Fibroblast of skin of right quadriceps (primary cell): ENCODE measurements around the gene PXT1.

Source experiments
- DNase-seq: peaks from one replicate; pipeline ENCODE4 v3.0.0-alpha.2; 2013

PXT1 gene

DNA sequence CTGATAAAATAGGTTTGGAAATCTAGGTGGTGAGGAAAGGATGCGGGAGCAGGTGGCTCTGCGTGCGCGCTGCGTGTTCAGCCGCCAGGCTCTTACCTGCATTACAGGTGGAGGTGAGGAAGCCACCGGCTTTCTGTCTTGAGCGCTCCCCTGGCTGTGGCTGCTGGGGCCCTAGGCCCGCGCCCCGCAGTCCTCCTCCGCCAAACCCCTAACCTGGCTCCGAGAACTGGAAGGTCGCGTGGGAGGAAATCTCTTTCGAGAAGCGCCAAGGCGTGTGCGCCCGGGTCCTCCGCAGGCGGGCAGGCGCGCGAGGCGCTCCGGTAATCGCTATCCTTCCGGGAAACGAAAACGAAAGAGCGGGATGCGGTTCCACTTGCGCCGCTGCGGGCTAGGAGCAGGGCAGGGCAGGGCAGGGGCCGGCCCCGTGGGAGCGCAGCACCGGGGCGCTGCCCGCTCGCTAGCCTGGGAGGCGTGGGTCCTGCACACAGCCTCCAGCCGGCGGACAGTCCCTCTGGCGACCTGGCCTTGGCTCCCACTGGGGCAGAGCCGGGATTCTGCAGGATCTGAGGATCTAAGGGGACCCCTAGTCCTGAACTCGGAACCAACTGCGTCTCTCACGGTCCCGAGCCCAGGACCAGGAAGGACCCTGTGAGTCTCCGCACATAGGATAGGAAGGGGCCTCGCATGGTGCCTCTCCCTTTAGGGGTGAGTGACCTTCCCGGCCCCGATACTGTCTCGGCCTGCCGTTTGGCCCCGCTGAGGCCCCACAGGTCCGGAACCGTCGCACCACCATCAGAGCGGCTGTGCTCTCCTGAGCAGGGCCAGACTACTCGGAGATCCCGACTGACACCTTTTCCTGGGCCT, 55.0 kb downstream of the PXT1 start, which contains the start of gene ETV7:
TSS of gene ETV7 (minus strand) at position 230 of the 864 bp plus-strand sequence. CDS start at position 102, 128 bp downstream.
- no peak for DNase-seq

DNA sequence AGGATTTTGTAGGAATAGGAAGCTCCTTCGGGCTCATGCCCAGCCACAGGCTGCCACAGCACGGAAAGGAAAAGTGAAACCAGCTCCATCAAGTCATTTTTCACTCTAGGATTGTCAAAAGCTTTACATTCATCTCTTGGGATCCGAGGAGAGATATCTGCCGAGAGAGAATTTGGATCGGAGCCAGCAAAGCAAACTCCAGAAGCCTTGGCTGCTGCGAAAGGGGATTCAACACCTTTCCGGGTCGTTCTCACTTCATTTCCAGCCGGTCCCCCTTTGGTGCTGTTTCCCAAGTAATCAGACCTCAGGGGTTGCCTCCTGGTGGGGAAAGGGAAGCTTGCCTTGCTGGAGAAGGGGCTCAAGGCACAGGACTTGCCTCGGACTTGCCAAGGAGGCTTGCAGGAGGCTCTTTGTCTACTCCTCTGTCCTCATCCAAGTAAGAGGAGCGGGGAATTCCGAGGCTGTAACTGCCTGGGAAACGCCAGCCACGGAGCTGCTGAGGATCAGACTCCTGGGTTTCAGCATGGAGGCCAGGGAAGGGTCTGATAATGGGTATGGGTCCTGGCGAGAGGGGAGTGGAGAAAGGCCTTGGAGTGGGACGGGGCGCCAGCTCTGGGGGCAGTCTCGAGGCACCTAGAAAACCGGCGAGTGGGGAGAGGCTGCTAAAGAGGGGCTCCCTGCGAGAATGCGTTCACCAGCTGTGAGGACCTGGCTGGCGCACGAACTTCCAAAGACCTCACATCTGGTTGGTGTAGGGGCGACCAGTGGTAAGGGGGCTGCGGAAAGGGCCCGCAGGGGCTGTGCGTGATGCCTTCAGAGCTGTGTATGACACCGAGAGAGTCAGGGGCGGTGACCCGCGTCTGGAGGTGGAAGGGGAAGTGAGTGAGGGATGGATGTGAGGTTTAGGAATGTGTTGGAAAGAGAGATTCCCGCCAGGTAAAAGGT, 55.9 kb downstream of the PXT1 start:
- DNase-seq = peak; percentile 35

DNA sequence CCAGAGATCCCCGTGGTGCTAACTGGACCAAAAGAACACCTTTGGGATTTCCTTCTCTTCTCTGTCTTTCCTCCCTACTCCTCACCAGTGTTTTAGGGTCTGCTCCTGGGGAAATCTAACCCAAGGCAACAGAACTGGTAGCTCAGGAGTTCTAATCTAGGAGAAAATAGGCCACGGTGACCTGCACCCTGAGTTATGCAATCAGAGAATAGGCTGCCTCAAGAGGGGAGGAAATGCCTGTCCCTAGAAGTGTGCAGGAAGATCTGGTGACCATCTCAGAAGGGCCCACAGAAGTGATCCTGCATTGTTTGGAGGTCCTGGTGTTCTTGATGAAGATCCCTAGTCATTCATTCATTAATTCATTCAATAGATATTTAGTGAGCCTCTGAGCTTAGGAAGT, 58.6 kb downstream of the PXT1 start:
- DNase-seq = no peak

DNA sequence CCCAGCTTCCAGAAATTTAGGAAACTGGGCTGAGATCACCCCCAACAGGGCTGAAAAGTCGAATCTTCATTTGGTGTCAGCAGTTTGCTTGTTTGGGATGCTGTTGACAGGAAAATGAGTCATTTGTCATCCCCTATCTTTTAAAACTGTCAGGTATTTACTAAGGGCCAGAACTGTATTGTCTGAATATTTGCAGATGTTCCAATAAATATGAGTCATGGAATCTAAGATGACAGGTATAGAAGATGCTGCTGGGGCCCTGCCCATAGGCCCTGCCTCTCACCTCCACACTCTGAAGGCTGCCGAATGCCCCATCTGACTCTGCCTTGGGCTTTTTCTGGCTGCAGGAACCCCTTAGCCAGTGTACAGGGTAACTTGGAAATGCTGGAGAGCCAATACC, 59.0 kb downstream of the PXT1 start:
- no peak for DNase-seq

DNA sequence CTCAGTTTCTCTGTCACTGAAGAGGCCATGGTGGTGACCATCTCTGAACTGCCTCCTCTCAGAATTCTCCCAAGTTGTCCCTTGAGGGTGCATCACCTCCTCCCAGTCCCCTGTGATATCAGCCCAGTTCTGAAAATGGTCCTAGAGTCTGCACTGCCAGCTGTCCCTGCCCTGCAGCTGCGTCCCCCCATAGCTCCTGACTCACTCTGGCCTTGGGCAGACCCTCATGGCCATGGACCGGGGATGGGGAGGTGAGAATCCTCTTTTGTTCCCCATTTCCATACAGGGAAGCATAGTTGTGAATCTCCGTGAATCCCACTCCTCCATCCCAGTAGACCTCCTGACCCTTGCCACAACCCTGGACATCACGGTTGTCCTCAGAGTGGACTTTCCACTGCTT, 59.7 kb downstream of the PXT1 start:
- DNase-seq = no peak

DNA sequence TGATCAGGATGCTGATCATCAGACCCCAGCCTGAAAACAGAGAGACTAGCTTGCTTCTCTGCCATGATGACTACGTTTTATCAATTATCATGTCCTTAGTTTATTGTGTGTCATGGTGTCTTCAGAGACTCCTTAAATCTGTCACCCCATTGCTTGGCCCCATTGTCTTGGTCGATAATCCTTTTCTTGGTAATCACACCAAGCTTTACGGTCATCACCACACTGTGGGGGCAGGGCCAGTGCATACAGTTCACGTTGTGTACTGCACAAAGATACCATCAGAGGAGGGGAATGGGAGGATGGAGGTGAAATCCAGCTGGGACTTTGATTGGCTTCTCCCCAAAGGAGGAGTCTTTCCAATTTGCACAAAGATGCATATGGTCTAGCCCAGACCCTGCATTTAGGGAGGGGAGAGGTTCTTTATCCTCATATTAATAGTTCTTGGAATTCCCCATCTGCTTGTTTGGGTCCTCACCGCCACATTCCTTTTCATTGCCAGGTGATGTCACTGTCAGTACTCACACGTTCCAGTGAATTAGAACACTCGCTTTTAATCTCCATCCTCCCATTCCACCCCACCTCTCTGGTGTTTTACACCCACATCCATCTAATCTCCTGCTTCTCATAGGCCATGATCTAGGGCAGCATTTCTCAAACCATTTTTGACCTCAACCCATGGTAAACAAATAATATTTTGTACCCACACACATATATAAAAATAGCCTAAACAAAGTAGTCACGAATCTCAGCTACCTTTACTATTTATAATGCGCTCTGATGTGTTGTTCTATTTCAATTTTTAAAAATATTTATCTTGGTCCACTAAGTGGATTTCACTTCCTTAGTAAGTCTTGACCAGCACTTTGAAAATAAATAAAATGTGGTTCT, 60.9 kb downstream of the PXT1 start:
- no peak for DNase-seq

DNA sequence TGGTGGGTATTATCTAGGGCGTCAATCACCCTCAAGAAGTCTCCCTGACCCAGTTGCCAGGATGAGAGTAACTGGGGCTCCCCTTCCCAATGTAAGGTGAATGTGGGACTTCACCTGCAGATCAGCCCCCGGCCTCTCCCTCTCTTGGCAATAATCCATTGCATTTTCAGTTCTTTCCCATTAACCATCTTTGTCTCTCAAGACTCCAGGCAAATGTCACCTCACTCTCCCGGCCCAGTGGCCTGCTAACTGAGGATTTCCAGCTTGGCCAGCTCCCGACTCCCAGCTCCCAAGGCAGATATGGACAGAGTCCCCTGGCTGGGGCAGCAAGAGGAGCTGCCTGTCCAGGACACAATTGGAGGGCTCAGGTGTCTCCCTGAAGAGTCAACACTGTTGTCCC, 62.5 kb downstream of the PXT1 start:
- DNase-seq = no peak

DNA sequence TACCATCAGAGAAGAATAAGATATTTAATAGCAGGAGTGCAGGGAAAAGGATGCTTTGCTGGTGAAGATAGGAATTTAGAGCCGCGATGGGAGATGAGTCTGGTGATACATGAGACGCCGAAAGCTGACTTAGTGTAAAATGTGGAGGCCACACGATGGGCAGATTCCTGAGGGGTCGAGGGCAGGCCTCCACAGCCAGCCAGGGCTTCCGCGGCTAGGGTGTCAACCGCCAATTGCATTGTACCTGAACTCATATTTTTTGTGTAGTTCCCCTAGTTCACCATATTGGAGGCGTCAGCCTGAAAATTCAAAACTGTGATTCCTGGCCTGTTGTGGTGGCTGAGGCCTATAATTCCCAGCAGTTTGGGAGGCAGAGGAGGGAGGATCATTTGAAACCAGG, 63.7 kb downstream of the PXT1 start:
- no peak for DNase-seq

DNA sequence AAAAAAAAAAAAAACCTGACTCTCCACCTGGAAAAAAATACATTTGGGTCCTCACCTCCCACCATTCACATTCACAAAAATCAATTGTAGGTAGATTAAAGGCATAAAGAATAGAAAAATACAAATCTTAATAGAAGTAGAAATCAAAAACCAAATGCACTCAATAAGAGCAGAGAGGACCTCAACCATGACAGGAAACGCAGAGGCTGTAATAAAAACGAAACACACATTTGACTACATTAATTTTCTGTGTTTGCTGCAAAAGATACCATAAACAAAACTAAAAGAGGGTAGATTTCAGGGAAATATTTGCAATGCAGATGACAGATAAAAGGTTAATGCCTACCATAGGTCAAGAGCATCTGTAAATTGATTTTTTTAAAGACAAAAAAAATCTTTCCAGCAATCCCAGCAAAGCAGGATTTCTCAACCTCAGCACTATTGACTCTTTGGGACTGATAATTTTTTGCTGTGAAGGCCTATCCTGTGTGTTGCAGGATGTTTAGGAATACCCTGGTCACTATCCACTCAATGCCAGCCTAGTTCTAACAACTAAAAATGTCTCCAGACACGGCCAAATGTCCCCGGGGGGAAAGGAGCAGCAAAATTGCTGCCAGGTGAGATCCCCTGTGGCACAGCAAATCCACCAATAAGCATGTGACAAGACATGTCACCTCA, 64.3 kb downstream of the PXT1 start:
- DNase-seq = no peak

DNA sequence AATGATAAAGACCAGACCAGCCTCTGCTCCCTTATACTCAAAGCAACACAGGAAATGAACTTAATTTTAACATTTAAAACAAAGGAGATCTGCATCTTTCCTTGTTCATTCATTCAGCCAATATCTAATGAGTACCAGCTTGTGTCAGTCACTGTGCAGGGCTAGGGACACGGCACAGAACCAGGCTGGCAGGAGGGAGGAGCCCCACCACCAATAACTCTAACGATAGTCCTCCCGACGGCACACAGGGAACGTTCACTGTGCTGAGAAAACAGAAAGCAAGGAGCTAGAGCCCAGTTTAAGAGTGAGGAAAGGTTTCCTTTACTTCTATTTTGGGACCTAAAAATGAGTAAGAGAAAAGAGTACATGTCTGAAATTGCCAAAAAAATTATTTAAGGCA, 65.1 kb downstream of the PXT1 start:
- DNase-seq = no peak

DNA sequence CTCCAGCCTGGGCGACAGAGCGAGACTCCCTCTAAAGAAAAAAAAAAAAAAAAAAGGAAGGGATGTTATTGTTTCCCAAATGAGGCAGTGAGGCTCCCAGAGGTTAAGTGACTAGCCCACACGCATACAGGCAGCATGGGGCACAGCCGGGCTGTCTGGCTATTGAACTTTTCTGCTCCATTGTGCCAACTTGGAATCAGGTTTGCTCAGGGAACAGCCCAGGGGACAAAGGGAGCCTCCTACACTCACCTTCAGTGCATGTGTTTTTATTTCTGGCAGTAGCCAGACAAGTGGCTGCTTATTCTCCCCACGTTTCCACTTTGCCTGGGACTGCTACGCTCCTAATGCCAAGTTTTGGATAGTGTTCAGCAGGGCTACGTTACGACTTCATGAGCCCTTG, 65.9 kb downstream of the PXT1 start:
- no peak for DNase-seq

DNA sequence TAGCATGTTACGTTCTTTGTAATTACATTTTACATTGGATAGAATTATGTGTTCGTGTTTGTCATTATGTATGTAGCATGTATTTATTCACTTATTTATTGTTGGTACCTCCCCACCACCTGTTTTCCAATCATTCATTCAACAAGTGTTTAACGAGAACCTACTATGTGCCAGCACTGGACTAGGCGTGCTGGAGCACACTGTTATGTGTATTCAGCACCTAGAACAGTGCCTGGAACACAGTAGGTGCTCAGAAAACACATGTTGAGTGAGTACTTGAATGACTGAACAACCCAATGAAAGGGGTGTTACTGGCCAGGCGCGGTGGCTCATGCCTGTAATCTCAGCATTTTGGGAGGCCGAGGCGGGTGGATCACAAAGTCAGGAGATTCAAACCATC, 66.5 kb downstream of the PXT1 start:
- DNase-seq = no peak

DNA sequence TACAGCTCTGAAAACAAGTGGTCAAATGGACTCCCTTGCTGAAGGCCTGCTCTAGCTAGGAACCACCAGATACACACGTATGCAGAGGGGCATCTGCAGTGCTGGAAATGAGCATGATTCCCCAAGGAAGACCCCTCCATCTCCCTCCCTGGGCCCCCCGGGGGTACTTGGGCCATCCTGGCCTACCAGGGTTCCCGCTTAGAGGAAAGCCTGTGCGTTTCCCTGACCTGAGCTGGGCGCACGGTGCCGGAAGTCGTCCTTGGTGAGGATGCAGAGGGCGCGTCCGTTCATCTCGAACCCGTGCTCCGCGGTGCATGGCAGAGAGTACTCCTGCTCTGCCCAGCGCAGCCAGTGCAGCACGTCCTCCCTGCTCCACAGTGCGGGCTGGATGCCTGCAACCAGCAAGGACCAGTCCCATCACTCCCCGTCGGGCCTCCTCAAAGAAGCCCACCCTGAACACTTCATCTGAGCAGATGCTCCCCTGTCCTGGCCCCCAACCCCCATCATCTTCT, 67.0 kb downstream of the PXT1 start:
- no peak for DNase-seq

DNA sequence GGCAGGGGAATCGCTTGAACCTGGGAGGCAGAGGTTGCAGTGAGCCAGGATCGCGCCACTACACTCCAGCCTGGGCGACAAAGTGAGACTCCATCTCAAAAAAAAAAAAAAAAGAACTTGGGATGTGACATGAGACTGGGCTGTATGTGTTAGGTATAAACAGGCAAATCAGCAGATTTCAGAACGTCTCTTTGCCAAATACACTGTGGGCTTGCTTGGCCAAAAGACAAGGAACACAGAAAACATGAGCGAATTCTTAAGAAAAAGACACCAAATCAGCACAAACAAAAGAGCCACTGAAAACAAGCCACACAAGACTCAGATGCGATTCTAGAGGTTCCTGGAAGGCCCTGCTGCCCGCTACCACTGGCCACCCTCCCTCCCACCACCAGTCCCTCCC, 67.7 kb downstream of the PXT1 start:
- no peak for DNase-seq

DNA sequence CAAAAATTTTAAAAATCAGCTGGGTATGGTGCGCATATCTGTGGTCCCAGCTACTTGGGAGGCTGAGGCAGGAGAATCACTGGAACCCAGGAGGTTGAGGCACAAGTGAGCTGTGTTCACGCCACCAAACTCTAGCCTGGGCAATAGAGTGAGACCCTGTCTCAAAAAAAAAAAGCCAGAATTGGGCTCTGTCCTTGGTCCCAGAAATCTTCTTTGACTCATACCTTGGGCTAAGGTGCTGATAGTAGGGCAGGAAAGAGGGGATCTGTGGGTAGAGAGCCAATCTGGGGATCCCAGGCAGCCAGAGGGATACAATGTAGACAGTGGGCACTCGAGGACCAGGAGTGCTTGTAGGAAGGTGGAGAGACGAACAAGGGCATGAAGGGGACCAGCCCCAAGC, 68.5 kb downstream of the PXT1 start:
- no peak for DNase-seq

DNA sequence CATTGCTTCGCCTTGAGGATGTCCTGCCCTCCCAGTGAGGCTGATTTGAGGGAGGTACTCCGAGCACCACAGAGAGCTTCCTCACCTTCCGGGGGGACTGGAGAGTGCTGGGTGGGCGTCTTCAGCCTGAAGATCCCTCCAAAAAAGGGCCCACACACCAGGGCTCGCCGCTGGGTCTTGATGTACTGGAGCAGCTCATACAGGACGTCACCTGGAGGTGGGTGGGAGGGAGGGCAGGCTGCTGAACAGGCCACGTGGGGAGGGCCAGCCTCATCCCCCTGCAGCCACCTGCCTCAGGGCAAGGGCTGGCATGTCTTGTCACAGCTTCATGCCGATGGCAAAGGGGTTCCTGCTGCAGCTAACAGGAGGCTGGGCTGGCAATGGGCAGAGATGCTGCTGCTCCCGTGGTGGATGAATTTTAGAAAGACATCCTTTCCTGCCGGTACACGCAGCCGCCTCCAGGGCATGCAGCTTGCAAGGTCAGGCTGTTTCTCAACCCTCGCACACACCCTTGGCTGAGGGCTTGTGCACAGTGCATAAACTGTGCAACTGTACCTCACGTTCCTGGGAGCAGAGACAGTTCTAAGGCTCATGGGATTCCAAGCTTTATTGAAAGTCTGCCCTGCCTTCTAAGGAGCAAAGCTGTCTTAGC, 69.2 kb downstream of the PXT1 start:
- DNase-seq = no peak

DNA sequence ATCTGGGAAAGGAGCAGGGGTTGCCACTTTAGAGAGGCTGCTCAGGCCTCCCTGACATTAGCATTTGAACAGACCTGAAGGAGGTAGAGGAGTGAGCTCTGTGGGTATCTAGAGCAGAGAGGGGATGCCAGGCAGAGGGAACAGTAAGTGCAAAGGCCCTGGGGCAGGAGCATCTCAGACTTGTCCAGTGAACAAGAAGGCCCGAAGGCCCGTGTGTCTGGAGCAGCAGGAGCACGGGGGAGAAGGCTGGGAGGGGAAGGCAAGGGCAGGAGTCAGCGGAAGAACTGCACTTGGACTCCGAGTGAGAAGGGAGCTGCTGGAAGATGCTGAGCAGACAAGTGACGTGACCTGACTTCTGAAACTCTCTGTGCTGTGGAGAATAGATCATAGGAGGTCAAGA, 70.6 kb downstream of the PXT1 start:
- DNase-seq = no peak

DNA sequence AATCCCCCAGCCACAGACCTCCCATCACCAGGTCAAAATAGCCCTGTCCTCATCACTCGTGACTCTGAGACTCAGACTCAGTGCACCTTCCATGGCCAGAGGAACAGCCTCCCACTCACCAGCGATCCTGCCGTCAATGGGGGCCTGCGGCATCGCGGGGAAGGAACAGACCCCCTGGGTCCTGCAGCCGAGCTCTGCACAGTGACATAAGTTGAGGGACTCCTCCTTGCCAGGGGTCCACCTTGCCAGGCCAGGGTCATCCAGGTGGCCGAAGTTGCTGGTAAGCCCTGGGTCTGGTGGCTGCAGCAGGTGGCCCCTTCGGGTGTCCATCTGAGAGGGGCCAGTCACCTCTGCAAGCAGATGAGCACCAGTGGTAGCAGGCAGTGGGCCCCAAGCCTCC, 71.4 kb downstream of the PXT1 start:
- no peak for DNase-seq

DNA sequence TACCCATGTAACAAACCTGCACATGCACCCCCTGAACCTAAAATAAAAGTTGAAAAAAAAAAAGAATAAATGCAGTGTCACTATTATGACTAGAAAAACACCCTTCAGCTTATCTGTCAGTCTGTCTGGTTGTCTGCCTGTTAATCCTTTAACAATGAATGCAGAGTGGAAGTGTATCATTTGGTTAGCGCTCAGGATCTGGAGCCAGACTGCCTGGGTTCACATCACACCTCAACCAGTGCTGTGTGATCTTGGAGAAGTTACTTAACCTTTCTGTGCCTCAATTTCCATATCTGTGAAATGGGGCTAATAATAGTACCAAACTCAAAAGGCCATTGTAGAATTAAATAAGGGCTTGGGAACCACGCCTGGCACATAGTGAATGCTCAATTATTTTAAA, 72.0 kb downstream of the PXT1 start:
- no peak for DNase-seq

DNA sequence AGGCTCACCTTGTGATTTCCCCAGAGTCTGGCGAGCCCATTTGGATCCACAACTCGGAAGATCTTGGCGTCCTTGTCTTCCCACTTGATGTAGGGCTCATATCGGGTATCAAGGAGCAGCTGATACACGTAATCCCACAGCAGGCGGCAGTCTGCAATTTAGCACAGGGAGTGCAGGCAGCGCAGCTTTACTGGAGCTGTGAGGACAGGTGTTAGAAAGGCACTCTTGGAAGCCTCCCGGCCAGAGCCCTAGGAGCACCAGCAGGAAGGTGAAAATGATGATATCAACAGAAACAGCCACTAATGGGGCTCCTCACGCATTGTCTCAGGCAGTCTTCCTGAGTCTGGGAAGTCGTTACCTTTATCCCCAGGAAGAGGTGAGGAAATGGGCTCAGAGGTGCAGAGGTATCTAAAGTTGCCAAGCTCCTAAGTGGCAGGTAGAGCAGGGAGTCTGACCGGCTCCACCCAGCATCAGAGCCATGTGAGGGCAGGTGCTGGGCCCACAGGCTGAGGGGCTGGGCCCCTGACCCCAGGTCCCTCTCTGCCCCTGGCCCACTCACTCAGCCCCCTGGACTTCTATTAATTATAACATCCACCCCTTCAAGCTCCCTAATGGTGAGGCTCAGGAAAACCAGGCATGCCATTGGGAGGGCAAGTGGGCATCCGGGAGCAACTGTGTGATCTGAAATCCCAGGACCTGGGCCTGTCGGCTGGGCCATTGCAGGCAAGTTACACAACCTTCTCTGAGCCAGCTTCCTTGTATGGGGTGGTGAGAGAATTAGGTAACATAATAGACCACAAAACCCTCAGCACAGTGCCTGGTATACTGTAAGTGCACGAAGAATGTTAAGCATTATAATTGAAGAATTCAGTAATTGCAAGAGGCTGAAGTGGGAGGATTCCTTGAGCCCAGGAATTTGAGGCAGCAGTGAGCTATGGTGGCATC, 73.5 kb downstream of the PXT1 start:
- peak; percentile 90 for DNase-seq
